Bronchial epithelial cell (primary cell): ENCODE data around the gene SLC27A3. TPM values are rescaled to one million over a fixed set of nuclear protein-coding genes. Genes with fewer than 3 reads are reported as not detected.

ENCODE experiments used
- DNase-seq: peaks from one replicate; pipeline ENCODE4 v3.0.0-alpha.2; 2010; ENCODE audit warnings: low read depth
- FAIRE-seq: peaks from 2 replicates; lab custom pipeline; 2011; peaks lifted over from hg19 to GRCh38; lab: Jason Lieb, UNC
- H3K27me3 ChIP-seq: 2 replicates; pipeline ENCODE4 v1.5.1; 2011; ENCODE audit warnings: low read length; ENCODE audit not compliant: control insufficient read depth, insufficient read depth
- H3K36me3 ChIP-seq: 2 replicates; pipeline ENCODE4 v1.5.1; 2011; ENCODE audit warnings: low read length; ENCODE audit not compliant: control insufficient read depth, insufficient read depth
- H3K4me3 ChIP-seq: 2 replicates; pipeline ENCODE4 v1.5.1; 2011; ENCODE audit warnings: mild to moderate bottlenecking, low read depth, low read length, control low read depth
- total RNA-seq: library from RNA; depleted of rRNA; stranded (reverse); fragments of >200 nt; gene quantifications from 2 replicates; pipeline ENCODE4 v1.2.1, GENCODE V29; 2014
- TF ChIP-seq, protein P1 (sequence below): IDR thresholded peaks from 2 replicates; pipeline ENCODE4 v1.5.1; 2011; ENCODE audit warnings: mild to moderate bottlenecking, moderate library complexity, low read length, control low read depth, inconsistent platforms; ENCODE audit not compliant: insufficient read depth, severe bottlenecking

Gene SLC27A3
- total RNA-seq, 1 donor from 2014 or later, result 7.4 TPM

DNA sequence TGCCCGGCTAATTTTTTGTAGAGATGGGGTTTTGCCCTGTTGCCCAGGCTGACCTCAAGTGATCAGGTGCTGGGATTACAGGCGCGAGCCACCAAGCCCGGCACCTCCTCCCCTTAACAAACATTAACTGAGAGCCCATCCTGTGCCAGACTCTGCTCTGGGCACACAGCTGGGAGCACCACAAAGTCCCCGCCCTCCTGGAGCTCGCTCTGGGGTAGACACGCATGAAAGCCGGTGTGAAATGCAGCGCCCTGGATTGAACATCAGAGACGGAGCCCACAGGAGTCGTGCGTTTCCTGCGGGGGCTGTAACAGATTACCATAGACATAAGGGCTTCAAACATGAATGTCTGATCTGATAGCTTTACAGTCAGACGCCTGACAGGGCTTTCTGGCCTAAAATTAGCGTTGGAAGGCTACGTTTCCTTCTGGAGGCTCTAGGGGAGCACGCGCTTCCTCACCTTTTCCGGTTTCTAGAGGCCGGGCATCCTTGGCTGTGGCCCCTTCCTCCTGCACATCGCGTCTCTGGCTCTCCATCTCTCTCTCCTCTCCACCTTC lies 14.3 kb downstream of the SLC27A3 start:
- Histone ChIP-seq H3K4me3 (no peak overlapping the region), H3K36me3 (no peaks in the 10 kb centered on the region), H3K27me3 (no peaks in the 10 kb centered on the region)
- FAIRE-seq, result no peak
- TF ChIP-seq, protein P1, sequence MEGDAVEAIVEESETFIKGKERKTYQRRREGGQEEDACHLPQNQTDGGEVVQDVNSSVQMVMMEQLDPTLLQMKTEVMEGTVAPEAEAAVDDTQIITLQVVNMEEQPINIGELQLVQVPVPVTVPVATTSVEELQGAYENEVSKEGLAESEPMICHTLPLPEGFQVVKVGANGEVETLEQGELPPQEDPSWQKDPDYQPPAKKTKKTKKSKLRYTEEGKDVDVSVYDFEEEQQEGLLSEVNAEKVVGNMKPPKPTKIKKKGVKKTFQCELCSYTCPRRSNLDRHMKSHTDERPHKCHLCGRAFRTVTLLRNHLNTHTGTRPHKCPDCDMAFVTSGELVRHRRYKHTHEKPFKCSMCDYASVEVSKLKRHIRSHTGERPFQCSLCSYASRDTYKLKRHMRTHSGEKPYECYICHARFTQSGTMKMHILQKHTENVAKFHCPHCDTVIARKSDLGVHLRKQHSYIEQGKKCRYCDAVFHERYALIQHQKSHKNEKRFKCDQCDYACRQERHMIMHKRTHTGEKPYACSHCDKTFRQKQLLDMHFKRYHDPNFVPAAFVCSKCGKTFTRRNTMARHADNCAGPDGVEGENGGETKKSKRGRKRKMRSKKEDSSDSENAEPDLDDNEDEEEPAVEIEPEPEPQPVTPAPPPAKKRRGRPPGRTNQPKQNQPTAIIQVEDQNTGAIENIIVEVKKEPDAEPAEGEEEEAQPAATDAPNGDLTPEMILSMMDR, result no peak
- DNase-seq, result no peak

DNA sequence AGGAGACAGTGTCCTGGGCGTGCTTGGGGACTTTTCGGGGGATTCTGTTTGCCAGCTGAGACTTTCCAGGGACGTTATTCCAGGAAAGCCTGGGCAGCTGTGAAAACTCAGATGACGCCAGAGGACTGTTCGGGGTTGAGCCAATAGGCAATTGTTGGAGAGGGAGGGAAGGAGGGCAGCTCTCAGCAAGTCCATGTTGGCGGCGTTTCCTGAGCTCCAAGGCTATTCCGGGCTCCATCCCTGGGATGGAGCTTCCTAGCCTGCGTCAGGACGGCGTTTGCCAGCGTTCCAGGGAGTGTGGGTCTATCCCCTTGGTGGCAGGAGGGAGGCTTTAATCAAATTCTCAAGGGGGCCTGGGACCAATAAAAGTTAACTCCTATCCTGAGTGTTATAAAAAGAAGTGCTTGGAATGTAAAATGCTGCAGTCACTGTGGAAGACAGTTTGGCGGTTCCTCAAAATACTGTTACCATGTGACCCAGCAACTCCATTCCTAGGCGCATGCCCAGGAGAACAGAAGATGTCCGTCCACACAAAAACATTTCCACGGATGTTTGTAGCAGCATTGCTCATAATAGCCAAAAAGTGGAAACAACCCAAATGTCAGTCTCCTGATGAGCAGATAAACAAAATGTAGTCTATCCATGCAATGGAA lies 15.2 kb downstream of the SLC27A3 start:
- Histone ChIP-seq H3K36me3 (no peaks in the 10 kb centered on the region), H3K27me3 (no peaks in the 10 kb centered on the region), H3K4me3 (no peak overlapping the region)
- TF ChIP-seq, protein P1, result no peak
- FAIRE-seq, result no peak
- no peak for DNase-seq

DNA sequence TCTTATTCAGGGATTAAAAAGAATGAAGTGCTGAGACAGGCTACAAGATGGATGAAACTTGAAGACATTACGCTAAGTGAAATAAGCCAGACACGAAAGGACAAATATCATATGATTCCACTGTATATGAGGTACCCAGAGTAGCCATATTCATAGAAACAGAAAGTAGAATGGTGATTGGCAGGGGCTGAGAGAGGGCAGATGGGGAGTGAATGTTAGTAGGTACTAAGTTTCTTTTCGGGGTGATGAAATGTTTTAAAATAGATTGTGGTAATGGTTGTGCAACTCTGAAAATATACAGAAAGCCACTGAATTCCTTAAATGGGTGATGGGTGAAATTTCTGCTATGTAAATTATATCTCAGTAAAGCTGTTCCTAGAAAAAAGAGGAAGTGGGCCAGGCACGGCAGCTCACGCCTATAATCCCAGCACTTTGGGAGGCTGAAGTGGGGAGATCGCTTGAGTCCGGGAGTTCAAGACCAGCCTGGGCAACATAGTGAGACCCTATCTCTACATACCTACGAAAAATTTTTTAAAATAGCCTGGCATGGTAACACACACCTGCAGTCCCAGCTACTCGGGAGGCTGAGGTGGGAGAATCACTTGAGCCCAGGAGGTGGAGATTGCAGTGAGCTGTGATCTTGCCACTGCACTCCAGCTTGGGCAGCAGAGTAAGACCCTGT lies 15.9 kb downstream of the SLC27A3 start:
- no peak for DNase-seq
- no peak for FAIRE-seq
- Histone ChIP-seq H3K27me3 (no peaks in the 10 kb centered on the region), H3K4me3 (no peak overlapping the region), H3K36me3 (no peaks in the 10 kb centered on the region)
- TF ChIP-seq, protein P1, result no peak

DNA sequence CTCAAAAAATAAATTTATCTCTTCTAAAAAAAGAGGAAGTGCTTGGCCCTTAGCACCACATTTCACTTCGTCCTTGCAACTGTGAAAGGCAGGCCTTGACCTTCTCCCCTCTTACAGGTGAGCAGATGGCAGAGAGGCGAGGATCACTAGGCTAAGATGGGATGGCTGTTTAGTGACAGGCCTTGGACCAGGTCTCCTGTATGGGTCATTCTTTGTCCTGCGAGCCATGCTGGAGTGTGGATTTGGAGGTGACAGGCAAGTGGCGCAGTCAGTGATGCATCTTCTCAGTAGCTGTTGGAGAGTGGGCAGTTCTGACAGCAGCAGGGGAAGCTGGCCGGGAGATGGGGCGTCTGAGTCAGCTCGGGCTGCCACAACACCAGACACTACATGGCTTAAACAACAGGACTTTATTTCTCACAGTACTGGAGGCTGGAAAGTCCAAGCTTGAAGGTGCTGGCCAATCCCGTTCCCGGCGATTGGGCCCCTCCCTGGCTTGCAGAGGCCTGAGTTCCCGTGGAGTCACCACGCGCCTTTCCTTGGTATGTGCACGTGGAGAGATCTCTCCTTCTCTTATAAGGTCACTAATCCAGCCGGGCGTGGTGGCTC lies 16.5 kb downstream of the SLC27A3 start:
- Histone ChIP-seq H3K36me3 (no peaks in the 10 kb centered on the region), H3K27me3 (no peaks in the 10 kb centered on the region), H3K4me3 (no peak overlapping the region)
- TF ChIP-seq, protein P1, result no peak
- FAIRE-seq (no peak), DNase-seq (peak; percentile 13)

DNA sequence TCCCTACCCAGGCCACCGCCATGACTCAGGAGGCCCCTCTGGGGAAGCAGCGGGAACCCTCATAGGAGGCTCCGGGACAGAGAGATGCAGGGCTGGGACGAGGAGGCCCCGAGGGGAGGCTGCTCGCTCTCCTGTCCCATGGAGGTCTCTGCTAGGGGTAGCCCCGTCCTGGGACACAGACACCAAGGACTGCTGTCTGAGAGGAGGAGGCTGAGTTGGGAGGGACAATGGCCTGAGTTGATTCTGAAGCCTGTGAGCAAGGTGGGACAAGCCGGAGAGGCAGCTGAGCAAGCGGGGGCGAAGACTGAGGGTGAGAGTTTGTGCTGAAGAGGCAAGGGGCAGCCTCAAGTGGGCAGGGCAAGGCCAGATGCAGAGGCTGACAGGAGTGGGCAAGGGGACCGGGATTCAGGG lies 17.4 kb downstream of the SLC27A3 start:
- FAIRE-seq (no peak), DNase-seq (no peak)
- H3K4me3 ChIP-seq, result no peak overlapping the region
- H3K36me3 ChIP-seq, result no peaks in the 10 kb centered on the region
- TF ChIP-seq, protein P1, result no peak
- H3K27me3 ChIP-seq, result no peaks in the 10 kb centered on the region
